Psoas muscle (tissue), 8 donors: Measurements from ENCODE around the gene BCAS4. TPM values are rescaled to one million over a fixed set of nuclear protein-coding genes. Genes with fewer than 3 reads are reported as not detected.
"Not testable (repeated sequence)": the region's sequence is repeated elsewhere in the genome, so short reads cannot be mapped to it uniquely, and the experiment has no call there.

Experiments used
- ATAC-seq, 4 donors: fragments of 200-7000 bp; cut with Tn5 transposase; one replicate each; pipeline ENCODE4 v1.9.1; 2020; ENCODE audit warnings: moderate library complexity in 3 of 4, mild to moderate bottlenecking in 2 of 4
- DNase-seq, 2 donors: peaks; one replicate each; pipeline ENCODE4 v3.0.0-alpha.2; 2020
- H3K27ac ChIP-seq: fragments of 200-600 bp; one replicate; pipeline ENCODE4 v1.8.0; 2022
- H3K27me3 ChIP-seq, 3 donors: fragments of 200-600 bp in 1 of 3; one replicate each; pipeline versions ENCODE4 v1.6.1 to v1.8.0; 2013 to 2022; ENCODE audit warnings: low read length in 2 of 3, mild to moderate bottlenecking in 2 of 3, moderate library complexity in 1 of 3; ENCODE audit not compliant: insufficient read depth in 3 of 3
- H3K36me3 ChIP-seq, 2 donors: fragments of 200-600 bp in 1 of 2; one replicate each; pipeline versions ENCODE4 v1.6.1 to v1.8.0; 2013 to 2022; ENCODE audit warnings: low read depth in 1 of 2, mild to moderate bottlenecking in 1 of 2, moderate library complexity in 1 of 2; ENCODE audit not compliant: insufficient read depth in 1 of 2
- H3K4me1 ChIP-seq: fragments of 200-600 bp; one replicate; pipeline ENCODE4 v1.8.0; 2022
- H3K4me3 ChIP-seq: fragments of 200-600 bp; one replicate; pipeline ENCODE4 v1.8.0; 2022; ENCODE audit warnings: mild to moderate bottlenecking
- H3K9me3 ChIP-seq: fragments of 200-600 bp; one replicate; pipeline ENCODE4 v1.8.0; 2022
- CTCF ChIP-seq: fragments of 200-600 bp; IDR thresholded peaks from one replicate; pipeline ENCODE4 v1.8.0; 2022; ENCODE audit warnings: antibody characterized with exemption
- WGBS, 3 donors: extraction: QIAGEN DNeasy Blood & Tissue Kit; methylation state at CpG; one replicate each; pipeline versions ENCODE4 v1.1.6 to v1.1.7; 2013; 5-methylcytosine and 5-hydroxymethylcytosine counted together
- intact Hi-C, 2 donors: fragments of 100-400 bp; cut with DNase I; formaldehyde crosslinking; loops; one replicate each; pipeline versions ENCODE4 v1.11.0 to v1.14.2; 2022
- polyA plus RNA-seq, 3 donors: library from polyadenylated mRNA; stranded (reverse); fragments of 200-250 nt; gene quantifications; one replicate each; pipeline ENCODE4 v1.2.3, GENCODE V29; 2013
- total RNA-seq, 4 donors: library from RNA; stranded (reverse); fragmentation: NEBNext Ultra II Directional in 2 of 4; extraction: Animal tissue kit (Norgen Biotek cat#: 25700) in 2 of 4; gene quantifications; one replicate each; pipeline versions ENCODE4 v1.2.1 to v1.2.4, GENCODE V29; 2021 to 2023
- donor health status: healthy with polysubstance abuse.
- donor health status: DM: no; HTN: no; CAD: no; lungs with moderate emphysema.
- donor health status: Bipolar disorder and iron deficiency.
- donor health status: healthy.
- donor health status: DM: yes; HTN: yes; CAD: no.
- donor health status: DM: no; HTN: no; CAD: no.
- donor health status: DM: no; HTN: no; CAD: no.
- donor health status: DM: yes; HTN: yes; CAD: no.

The BCAS4 gene
- total and polyA plus RNA-seq, 7 donors: 0.24 to 1.9 (median 0.38) TPM

GRCh38 chr20:50876816-50877215 lies 82.0 kb downstream of the BCAS4 start:
- 85 to 91% (median 90%) methylated on average over 7 of the region's 7 CpGs for WGBS, 3 donors
- H3K9me3 ChIP-seq: no peaks in the 10 kb centered on the region
- intact Hi-C loops: no loop called here
- H3K4me1 ChIP-seq: no peaks in the 10 kb centered on the region
- no peak overlapping the region for H3K27ac ChIP-seq
- DNase-seq (no peak), ATAC-seq (no peak)
- H3K27me3 ChIP-seq: no peaks in the 10 kb centered on the region
- no peak for TF ChIP-seq CTCF
- no peaks in the 10 kb centered on the region for H3K36me3 ChIP-seq
- no peak overlapping the region for H3K4me3 ChIP-seq

GRCh38 chr20:50877232-50877743 lies 82.4 kb downstream of the BCAS4 start:
- ATAC-seq: no peak
- H3K4me1 ChIP-seq: no peaks in the 10 kb centered on the region
- H3K27me3 ChIP-seq: no peaks in the 10 kb centered on the region
- no peak overlapping the region for H3K27ac ChIP-seq
- DNase-seq: no peak
- intact Hi-C loops: no loop called here
- TF ChIP-seq CTCF: no peak
- no peaks in the 10 kb centered on the region for H3K9me3 ChIP-seq
- no peaks in the 10 kb centered on the region for H3K36me3 ChIP-seq
- no peak overlapping the region for H3K4me3 ChIP-seq
- 76 to 81% (median 78%) methylated on average over 6 of the region's 6 CpGs for WGBS, 3 donors

GRCh38 chr20:50879649-50880550 lies 85.0 kb downstream of the BCAS4 start:
- DNase-seq (no peak), ATAC-seq (no peak)
- H3K9me3 ChIP-seq: no peaks in the 10 kb centered on the region
- no peak overlapping the region for H3K4me3 ChIP-seq
- H3K27ac ChIP-seq: no peak overlapping the region
- no peaks in the 10 kb centered on the region for H3K36me3 ChIP-seq
- no peak for TF ChIP-seq CTCF
- intact Hi-C loops: no loop called here
- 84 to 87% (median 86%) methylated on average over 20 of the region's 20 CpGs for WGBS, 3 donors
- no peaks in the 10 kb centered on the region for H3K4me1 ChIP-seq
- no peaks in the 10 kb centered on the region for H3K27me3 ChIP-seq

GRCh38 chr20:50881759-50882424 lies 87.0 kb downstream of the BCAS4 start:
- peak in 1 of 4 donors; percentile 21 for ATAC-seq
- H3K4me1 ChIP-seq, H3K4me3 ChIP-seq, intact Hi-C loops, H3K27me3 ChIP-seq, H3K27ac ChIP-seq, DNase-seq, H3K9me3 ChIP-seq, H3K36me3 ChIP-seq: not testable (repeated sequence)
- WGBS, 3 donors: 88 to 95% (median 93%) methylated on average over 5 of the region's 5 CpGs

- DNase-seq (no peak), ATAC-seq (no peak)
- H3K27me3 ChIP-seq: no peaks in the 10 kb centered on the region
- H3K9me3 ChIP-seq: no peaks in the 10 kb centered on the region
- TF ChIP-seq CTCF: no peak
- no peaks in the 10 kb centered on the region for H3K4me1 ChIP-seq
- intact Hi-C loops: no loop called here
- no peak overlapping the region for H3K27ac ChIP-seq
- WGBS, 3 donors: 82 to 85% (median 83%) methylated on average over 11 of the region's 11 CpGs
- peaks cover 0 to 11% of the 10 kb centered on the region in 2 donors for H3K36me3 ChIP-seq
- no peak overlapping the region for H3K4me3 ChIP-seq
Observed at GRCh38 chr20:50883856-50884255, 89.0 kb downstream of the BCAS4 start.
